ENCODE measurements around the gene NR1I2. TPM values are rescaled to one million over a fixed set of nuclear protein-coding genes. Genes with fewer than 3 reads are reported as not detected.

NR1I2 gene
- total RNA-seq, 1 donor from 2014 or later: 0.26 TPM

Other genes with a start within 250 kb of the NR1I2 start
- gene CD80, start 222.5 kb upstream of the NR1I2 start, total RNA-seq: 1.3 TPM
- gene ADPRH, start 202.6 kb upstream of the NR1I2 start, total RNA-seq: 16.1 TPM
- 3.4 TPM for gene PLA1A, start 184.2 kb upstream of the NR1I2 start, total RNA-seq
- 1.5 TPM for gene POPDC2, start 121.5 kb upstream of the NR1I2 start, total RNA-seq
- 48.4 TPM for gene COX17, start 104.7 kb upstream of the NR1I2 start, total RNA-seq
- gene CFAP91, start 79.1 kb upstream of the NR1I2 start, total RNA-seq: 0.39 TPM

Measured in mesenteric fat pad (tissue), 1 donor.